Body of pancreas (tissue), 4 donors: ENCODE data around the gene TMEM50B. TPM values are rescaled to one million over a fixed set of nuclear protein-coding genes. Genes with fewer than 3 reads are reported as not detected.

ENCODE experiments used
- ATAC-seq: fragments of 150-250 bp; one replicate; pipeline ENCODE4 v1.9.1; 2016
- DNase-seq, 4 donors: peaks; one replicate each; pipeline ENCODE4 v3.0.0-alpha.2; 2019
- H3K27ac ChIP-seq, 4 donors: fragments of 200-600 bp; sonication (generic); 1 replicate in 3 of 4; 2 replicates in 1 of 4; pipeline versions ENCODE4 v1.5.1 to v1.6.1; 2016 to 2019; ENCODE audit warnings: mild to moderate bottlenecking in 1 of 4, mixed read lengths in 1 of 4, moderate library complexity in 1 of 4
- H3K27me3 ChIP-seq, 2 donors: fragments of 200-600 bp; sonication (generic); one replicate each; pipeline ENCODE4 v1.6.0; 2016; ENCODE audit warnings: mild to moderate bottlenecking in 1 of 2
- H3K36me3 ChIP-seq, 2 donors: fragments of 200-600 bp; sonication (generic); replicated peaks in 1 of 2; 2 replicates each; pipeline ENCODE4 v1.5.1; 2016; ENCODE audit warnings: low read depth in 2 of 2; ENCODE audit not compliant: insufficient read depth in 1 of 2
- H3K4me1 ChIP-seq: fragments of 200-600 bp; sonication (generic); one replicate; pipeline ENCODE4 v1.6.0; 2016
- H3K4me3 ChIP-seq, 2 donors: fragments of 200-600 bp; sonication (generic); 1 replicate in 1 of 2; 2 replicates in 1 of 2; pipeline ENCODE4 v1.5.1; 2016 to 2019
- H3K9me3 ChIP-seq, 3 donors: fragments of 200-600 bp; sonication (generic); 1 replicate in 2 of 3; 2 replicates in 1 of 3; pipeline ENCODE4 v1.5.1; 2016
- CTCF ChIP-seq, 7 experiments: fragments of 450-650 bp in 4 of 7; fragments of 200-600 bp in 3 of 7; sonication (generic) in 3 of 7; IDR thresholded peaks; one replicate each; pipeline ENCODE4 v1.5.1; 2016 to 2019; ENCODE audit warnings: antibody characterized with exemption in 7 of 7
- POLR2A ChIP-seq, 3 donors: fragments of 450-650 bp; IDR thresholded peaks; one replicate each; pipeline ENCODE4 v1.6.1; 2016; ENCODE audit warnings: antibody characterized with exemption in 3 of 3, mild to moderate bottlenecking in 2 of 3
- WGBS, 2 donors: methylation state at CpG; one replicate each; pipeline ENCODE4 v1.1.5; 2017; 5-methylcytosine and 5-hydroxymethylcytosine counted together
- intact Hi-C: fragments of 100-400 bp; cut with DNase I; formaldehyde crosslinking; loops from one replicate; pipeline ENCODE4 v1.15.1; 2023
- total RNA-seq, 2 donors: library from RNA; depleted of rRNA; stranded (reverse); fragments of >200 nt; gene quantifications; one replicate each; pipeline ENCODE4 v1.1.0, GENCODE V29; 2016

TMEM50B gene
- total RNA-seq, 2 donors from 2014 or later, result 49.8 to 50.4 TPM

- WGBS, 2 donors, result 50 to 80% methylated on average over 2 of the region's 2 CpGs
- DNase-seq (no peak), ATAC-seq (no peak)
- intact Hi-C loops, result loop anchor here (10.0 kb wide), 1 partner anchor 240 kb away; no protein-coding TSS in a partner anchor
- no peaks in the 10 kb centered on the region for H3K4me1 ChIP-seq
- H3K27me3 ChIP-seq, result no peaks in the 10 kb centered on the region
- no peak overlapping the region for H3K27ac ChIP-seq
- no peaks in the 10 kb centered on the region for H3K36me3 ChIP-seq
- H3K9me3 ChIP-seq, result no peaks in the 10 kb centered on the region
- TF ChIP-seq CTCF (IDR thresholded peaks at IDR 0.05), result no peak
- no peak for TF ChIP-seq POLR2A (IDR thresholded peaks at IDR 0.05)
- H3K4me3 ChIP-seq, result no peak overlapping the region
Observed at GRCh38 chr21:33444499-33444898, 35.3 kb downstream of the TMEM50B start.

- 95% methylated on average over 4 to 5 of the region's 5 CpGs for whole genome bisulfite sequencing, 2 donors
- Histone ChIP-seq H3K27ac (no peak overlapping the region), H3K9me3 (no peaks in the 10 kb centered on the region), H3K4me3 (no peak overlapping the region), H3K36me3 (no peaks in the 10 kb centered on the region), H3K27me3 (no peaks in the 10 kb centered on the region), H3K4me1 (no peaks in the 10 kb centered on the region)
- ATAC-seq (no peak), DNase-seq (no peak)
- intact Hi-C loops, result loop anchor here (10.0 kb wide), 1 partner anchor 238 kb away; no protein-coding TSS in a partner anchor
- no peak for TF ChIP-seq POLR2A (IDR thresholded peaks at IDR 0.05)
- TF ChIP-seq CTCF (IDR thresholded peaks at IDR 0.05), result no peak
Observed at GRCh38 chr21:33443194-33443593, 36.6 kb downstream of the TMEM50B start.

GRCh38 chr21:33441489-33442477, 38.0 kb downstream of the TMEM50B start:
- peak in 3 of 4 donors; percentile 13 to 20 (median 19) for DNase-seq
- no peaks in the 10 kb centered on the region for H3K27me3 ChIP-seq
- no peaks in the 10 kb centered on the region for H3K4me1 ChIP-seq
- no peak for ATAC-seq
- H3K4me3 ChIP-seq, result no peak overlapping the region
- no peak for TF ChIP-seq CTCF (IDR thresholded peaks at IDR 0.05)
- no peak for TF ChIP-seq POLR2A (IDR thresholded peaks at IDR 0.05)
- H3K9me3 ChIP-seq, result no peaks in the 10 kb centered on the region
- peaks cover 0 to 7% of the 10 kb centered on the region in 2 donors for H3K36me3 ChIP-seq
- WGBS, 2 donors, result 72 to 78% methylated on average over 11 of the region's 11 CpGs
- H3K27ac ChIP-seq, result no peak overlapping the region
- intact Hi-C loops, result loop anchor here (10.0 kb wide), 1 partner anchor 237 kb away; no protein-coding TSS in a partner anchor

- WGBS, 2 donors, result 75 to 89% methylated on average over 6 of the region's 6 CpGs
- peaks cover 0 to 22% of the 10 kb centered on the region in 2 donors for H3K36me3 ChIP-seq
- no peaks in the 10 kb centered on the region for H3K9me3 ChIP-seq
- no peaks in the 10 kb centered on the region for H3K4me1 ChIP-seq
- no peak for TF ChIP-seq POLR2A (IDR thresholded peaks at IDR 0.05)
- TF ChIP-seq CTCF (IDR thresholded peaks at IDR 0.05), result no peak
- DNase-seq (no peak), ATAC-seq (no peak)
- H3K4me3 ChIP-seq, result no peak overlapping the region
- H3K27ac ChIP-seq, result no peak overlapping the region
- intact Hi-C loops, result no loop called here
- no peaks in the 10 kb centered on the region for H3K27me3 ChIP-seq
Observed at GRCh38 chr21:33437140-33437539, 42.6 kb downstream of the TMEM50B start.
